ENCODE measurements around the gene AXIN2.
"Not testable (repeated sequence)": the region's sequence is repeated elsewhere in the genome, so short reads cannot be mapped to it uniquely, and the experiment has no call there.

AXIN2 gene

GRCh38 chr17:65515959-65516948, 45.2 kb downstream of the AXIN2 start:
- no peak for DNase-seq

- DNase-seq = no peak
These were observed 45.9 kb downstream of the AXIN2 start for GRCh38 chr17:65515512-65515911.

- no peak for DNase-seq
These were observed 46.9 kb downstream of the AXIN2 start for GRCh38 chr17:65514541-65514940.

GRCh38 chr17:65514082-65514481, 47.4 kb downstream of the AXIN2 start:
- DNase-seq = no peak

- no peak for DNase-seq
These were observed 50.1 kb downstream of the AXIN2 start for GRCh38 chr17:65511316-65511715.

GRCh38 chr17:65509032-65509431, 52.4 kb downstream of the AXIN2 start:
- no peak for DNase-seq

- not testable (repeated sequence) for DNase-seq
These were observed 56.8 kb downstream of the AXIN2 start for GRCh38 chr17:65504673-65505072.

- DNase-seq = no peak
These were observed 57.3 kb downstream of the AXIN2 start for GRCh38 chr17:65504141-65504540.

GRCh38 chr17:65503557-65503956, 57.9 kb downstream of the AXIN2 start:
- no peak for DNase-seq

GRCh38 chr17:65498816-65499215, 62.6 kb downstream of the AXIN2 start:
- no peak for DNase-seq

GRCh38 chr17:65496801-65497200, 64.6 kb downstream of the AXIN2 start:
- DNase-seq = no peak

- no peak for DNase-seq
These were observed 66.1 kb downstream of the AXIN2 start for GRCh38 chr17:65495122-65496055.

GRCh38 chr17:65489413-65490155, 71.9 kb downstream of the AXIN2 start:
- no peak for DNase-seq

GRCh38 chr17:65488665-65489064, 72.8 kb downstream of the AXIN2 start:
- DNase-seq = no peak

GRCh38 chr17:65487990-65488389, 73.5 kb downstream of the AXIN2 start:
- DNase-seq = no peak

- no peak for DNase-seq
These were observed 74.3 kb downstream of the AXIN2 start for GRCh38 chr17:65487161-65487560.

- no peak for DNase-seq
These were observed 75.8 kb downstream of the AXIN2 start for GRCh38 chr17:65485388-65486299.

GRCh38 chr17:65484405-65484804, 77.0 kb downstream of the AXIN2 start:
- not testable (repeated sequence) for DNase-seq

- DNase-seq = no peak
These were observed 78.0 kb downstream of the AXIN2 start for GRCh38 chr17:65483438-65483837.

GRCh38 chr17:65482201-65482600, 79.2 kb downstream of the AXIN2 start:
- no peak for DNase-seq

GRCh38 chr17:65479282-65479681, 82.2 kb downstream of the AXIN2 start:
- no peak for DNase-seq

Data from NCI-H1694 treated with DMSO at 0.1 percent for 48 hours (cell line).